Renal cortical epithelial cell (primary cell): Measurements from ENCODE around the gene UCN2. TPM values are rescaled to one million over a fixed set of nuclear protein-coding genes. Genes with fewer than 3 reads are reported as not detected.
"Not testable (repeated sequence)": the region's sequence is repeated elsewhere in the genome, so short reads cannot be mapped to it uniquely, and the experiment has no call there.

Experiments
- DNase-seq: peaks from one replicate; pipeline ENCODE4 v3.0.0-alpha.2; 2011; ENCODE audit warnings: low read depth
- total RNA-seq: library from RNA; depleted of rRNA; stranded (reverse); fragments of >200 nt; gene quantifications from 2 replicates; pipeline ENCODE4 v1.2.3, GENCODE V29; 2014

The UCN2 gene
- total RNA-seq, 1 donor from 2014 or later, result 11.5 TPM

- DNase-seq, result peak; percentile 53
Observed at GRCh38 chr3:48561045-48561736, 2.4 kb downstream of the UCN2 start.

- DNase-seq, result no peak
Observed at GRCh38 chr3:48560648-48561018, 2.9 kb downstream of the UCN2 start.

- no peak for DNase-seq
Observed at GRCh38 chr3:48558493-48559134, 5.0 kb downstream of the UCN2 start.

- DNase-seq, result peak; percentile 98
Observed at GRCh38 chr3:48556796-48557626, 6.6 kb downstream of the UCN2 start, which contains the start of gene PFKFB4. PFKFB4 (minus strand) TSS chr3:48556803; CDS start chr3:48556777, 26 bp downstream.

- DNase-seq, result no peak
Observed at GRCh38 chr3:48555949-48556795, 7.4 kb downstream of the UCN2 start.

GRCh38 chr3:48555231-48555948, 8.2 kb downstream of the UCN2 start:
- no peak for DNase-seq

GRCh38 chr3:48553886-48554845, 9.4 kb downstream of the UCN2 start:
- DNase-seq, result no peak

- DNase-seq, result no peak
Observed at GRCh38 chr3:48553361-48553760, 10.2 kb downstream of the UCN2 start.

GRCh38 chr3:48552111-48552951, 11.2 kb downstream of the UCN2 start:
- no peak for DNase-seq

- DNase-seq, result not testable (repeated sequence)
Observed at GRCh38 chr3:48551651-48552050, 11.9 kb downstream of the UCN2 start.

- DNase-seq, result peak; percentile 57
Observed at GRCh38 chr3:48548729-48549705, 14.6 kb downstream of the UCN2 start.

GRCh38 chr3:48548126-48548525, 15.5 kb downstream of the UCN2 start:
- DNase-seq, result no peak

- DNase-seq, result no peak
Observed at GRCh38 chr3:48546203-48546829, 17.3 kb downstream of the UCN2 start.

- no peak for DNase-seq
Observed at GRCh38 chr3:48544141-48544540, 19.4 kb downstream of the UCN2 start.

- peak; percentile 12 for DNase-seq
Observed at GRCh38 chr3:48543271-48543866, 20.2 kb downstream of the UCN2 start.

GRCh38 chr3:48538451-48538850, 25.1 kb downstream of the UCN2 start:
- no peak for DNase-seq

GRCh38 chr3:48536785-48537184, 26.8 kb downstream of the UCN2 start:
- no peak for DNase-seq
